ENCODE results near the gene PTGS1. TPM values are rescaled to one million over a fixed set of nuclear protein-coding genes. Genes with fewer than 3 reads are reported as not detected.
"Not testable (repeated sequence)": the region's sequence is repeated elsewhere in the genome, so short reads cannot be mapped to it uniquely, and the experiment has no call there.

Gene PTGS1
- total RNA-seq, 4 donors from 2014 or later, result 15.8 to 154 (median 46.4) TPM

GRCh38 chr9:122329597-122329996 is 41.2 kb upstream of the PTGS1 start:
- Histone ChIP-seq H3K27ac (no peak overlapping the region), H3K4me3 (no peak overlapping the region), H3K4me1 (peaks cover 3 to 16% (median 7%) of the 10 kb centered on the region in 3 donors), H3K36me3 (peaks cover 0 to 15% of the 10 kb centered on the region in 2 donors), H3K9me3 (no peaks in the 10 kb centered on the region), H3K27me3 (no peaks in the 10 kb centered on the region)
- TF ChIP-seq EP300 (IDR thresholded peaks at IDR 0.05) (no peak), POLR2AphosphoS5 (IDR thresholded peaks at IDR 0.05) (no peak), POLR2A (IDR thresholded peaks at IDR 0.05) (no peak), CTCF (IDR thresholded peaks at IDR 0.05) (no peak)
- WGBS, 2 donors (ENCODE audit: low coverage in 1 of 2), result 58 to 76% methylated on average over 2 of the region's 3 CpGs
- ATAC-seq, result no peak

- H3K27me3 ChIP-seq, H3K4me1 ChIP-seq, ATAC-seq, H3K27ac ChIP-seq, H3K4me3 ChIP-seq, H3K9me3 ChIP-seq: not testable (repeated sequence)
- WGBS, 2 donors (ENCODE audit: low coverage in 1 of 2), result no CpG with 5 or more reads among the region's 6 CpGs
- H3K36me3 ChIP-seq, result peaks cover 0 to 15% of the 10 kb centered on the region in 2 donors
Measured at GRCh38 chr9:122330466-122330865, 40.4 kb upstream of the PTGS1 start.

DNA sequence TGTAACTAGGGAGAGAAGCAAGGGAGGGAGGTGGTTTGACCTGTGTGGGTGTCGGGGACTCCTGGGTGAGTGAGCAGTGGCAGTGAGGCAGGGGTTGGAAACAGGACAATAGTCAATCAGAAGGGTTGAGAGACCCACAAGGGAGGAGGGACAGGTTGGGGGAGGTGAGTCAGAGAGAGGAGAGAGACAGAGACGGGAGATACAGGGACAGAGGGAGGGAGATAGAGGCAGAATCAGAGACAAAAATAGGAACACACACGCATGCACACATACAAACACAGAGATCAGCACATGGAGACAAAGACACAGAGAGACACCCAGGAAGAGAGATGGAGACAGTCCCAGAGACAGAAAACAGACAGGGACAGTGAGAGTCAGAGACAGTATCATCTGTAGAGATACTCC is 39.3 kb upstream of the PTGS1 start:
- no peak for ATAC-seq
- no peak overlapping the region for H3K27ac ChIP-seq
- TF ChIP-seq POLR2AphosphoS5 (IDR thresholded peaks at IDR 0.05), result no peak
- no peak for TF ChIP-seq EP300 (IDR thresholded peaks at IDR 0.05)
- no peak overlapping the region for H3K4me3 ChIP-seq
- no peaks in the 10 kb centered on the region for H3K27me3 ChIP-seq
- H3K9me3 ChIP-seq, result no peaks in the 10 kb centered on the region
- no peaks in the 10 kb centered on the region for H3K4me1 ChIP-seq
- WGBS, 2 donors (ENCODE audit: low coverage in 1 of 2), result 78 to 100% methylated on average over 3 of the region's 3 CpGs
- H3K36me3 ChIP-seq, result peaks cover 0 to 15% of the 10 kb centered on the region in 2 donors

GRCh38 chr9:122332083-122332482 is 38.7 kb upstream of the PTGS1 start:
- WGBS, 2 donors (ENCODE audit: low coverage in 1 of 2), result 13 to 64% methylated on average over 3 to 6 of the region's 6 CpGs
- no peak overlapping the region for H3K27ac ChIP-seq

GRCh38 chr9:122332644-122333043 is 38.2 kb upstream of the PTGS1 start:
- TF ChIP-seq POLR2AphosphoS5 (IDR thresholded peaks at IDR 0.05), result no peak
- TF ChIP-seq POLR2A (IDR thresholded peaks at IDR 0.05), result no peak
- no peak for TF ChIP-seq EP300 (IDR thresholded peaks at IDR 0.05)
- no peak for TF ChIP-seq CTCF (IDR thresholded peaks at IDR 0.05)
- 64 to 70% methylated on average over 7 of the region's 7 CpGs for WGBS, 2 donors (ENCODE audit: low coverage in 1 of 2)
- Histone ChIP-seq H3K36me3 (peaks cover 0 to 15% of the 10 kb centered on the region in 2 donors), H3K4me3 (no peak overlapping the region), H3K27ac (no peak overlapping the region), H3K4me1 (no peaks in the 10 kb centered on the region), H3K9me3 (no peaks in the 10 kb centered on the region), H3K27me3 (no peaks in the 10 kb centered on the region)
- ATAC-seq, result no peak

More at GRCh38 chr9:122332083-122332482, 38.7 kb upstream of the PTGS1 start:
- peaks cover 0 to 15% of the 10 kb centered on the region in 2 donors for H3K36me3 ChIP-seq
- H3K9me3 ChIP-seq, result no peaks in the 10 kb centered on the region
- no peaks in the 10 kb centered on the region for H3K4me1 ChIP-seq
- TF ChIP-seq EP300 (IDR thresholded peaks at IDR 0.05) (no peak), POLR2AphosphoS5 (IDR thresholded peaks at IDR 0.05) (no peak), POLR2A (IDR thresholded peaks at IDR 0.05) (no peak), CTCF (IDR thresholded peaks at IDR 0.05) (no peak)
- no peaks in the 10 kb centered on the region for H3K27me3 ChIP-seq
- no peak overlapping the region for H3K4me3 ChIP-seq
- ATAC-seq, result no peak

DNA sequence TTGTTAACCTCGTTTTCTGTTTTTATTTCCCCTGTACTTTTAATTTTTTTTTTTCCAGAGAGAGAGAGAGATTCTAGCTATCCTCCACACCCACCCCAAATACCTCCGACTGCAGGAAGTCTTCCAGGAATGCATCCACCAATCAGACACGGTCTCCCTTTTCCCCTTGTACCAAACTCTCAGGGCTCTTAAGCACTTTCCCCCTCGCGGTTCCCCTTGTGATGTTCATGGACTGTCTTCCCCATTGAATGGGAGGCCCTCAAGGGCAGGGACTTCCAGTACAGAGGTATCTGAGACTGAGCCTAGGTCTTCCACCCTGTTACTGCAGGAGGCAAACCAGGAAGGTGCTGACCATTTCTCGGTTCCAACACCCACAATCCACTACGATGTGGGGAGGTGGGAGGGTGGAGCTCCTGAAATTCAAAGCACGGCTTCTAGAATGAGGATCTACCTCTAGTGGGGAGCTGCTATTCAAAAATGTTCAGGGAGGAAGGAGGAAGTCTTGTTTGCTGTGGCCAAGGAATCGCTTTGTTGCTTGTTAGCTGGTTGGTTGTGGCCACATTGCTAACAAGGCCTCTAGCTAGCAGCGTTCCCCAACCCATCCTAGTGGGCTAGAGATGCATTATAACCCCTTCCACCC is 37.5 kb upstream of the PTGS1 start:
- no peak for ATAC-seq
- Histone ChIP-seq H3K9me3 (no peaks in the 10 kb centered on the region), H3K4me3 (no peak overlapping the region), H3K4me1 (no peaks in the 10 kb centered on the region), H3K27me3 (no peaks in the 10 kb centered on the region), H3K27ac (no peak overlapping the region), H3K36me3 (peaks cover 0 to 15% of the 10 kb centered on the region in 2 donors)
- TF ChIP-seq CTCF (IDR thresholded peaks at IDR 0.05), result no peak
- no peak for TF ChIP-seq EP300 (IDR thresholded peaks at IDR 0.05)
- no peak for TF ChIP-seq POLR2A (IDR thresholded peaks at IDR 0.05)
- no peak for TF ChIP-seq POLR2AphosphoS5 (IDR thresholded peaks at IDR 0.05)
- WGBS, 2 donors (ENCODE audit: low coverage in 1 of 2), result 70 to 73% methylated on average over 4 to 5 of the region's 10 CpGs

Data from gastroesophageal sphincter (tissue), 4 donors.